ENCODE results near the gene CD300LG. TPM values are rescaled to one million over a fixed set of nuclear protein-coding genes. Genes with fewer than 3 reads are reported as not detected.

The CD300LG gene
- total RNA-seq, 1 donor from 2014 or later = 1.6 TPM

GRCh38 chr17:43810823-43811222 lies 36.2 kb upstream of the CD300LG start:
- no peaks in the 10 kb centered on the region for H3K9me3 ChIP-seq (ENCODE audit: control insufficient read depth in 3 of 3, low read length in 3 of 3)
- H3K9ac ChIP-seq (ENCODE audit: low read depth in 1 of 3, low read length in 3 of 3) = no peak overlapping the region
- H3K36me3 ChIP-seq (ENCODE audit: control insufficient read depth in 3 of 3, insufficient read depth in 3 of 3, low read length in 3 of 3) = peaks cover 0 to 2% (median 0%) of the 10 kb centered on the region in 3 donors
- H3K4me3 ChIP-seq (ENCODE audit: low read length in 3 of 3) = no peak overlapping the region
- H3K4me1 ChIP-seq (ENCODE audit: control insufficient read depth in 3 of 3, insufficient read depth in 3 of 3, low read length in 3 of 3) = no peaks in the 10 kb centered on the region
- no peak overlapping the region for H3K27ac ChIP-seq (ENCODE audit: low read depth, low read length)
- H3K27me3 ChIP-seq (ENCODE audit: control insufficient read depth in 3 of 3, insufficient read depth in 3 of 3, low read length in 3 of 3) = no peaks in the 10 kb centered on the region

GRCh38 chr17:43812396-43813265 lies 34.3 kb upstream of the CD300LG start:
- Histone ChIP-seq H3K4me1 (ENCODE audit: control insufficient read depth in 3 of 3, insufficient read depth in 3 of 3, low read length in 3 of 3) (no peaks in the 10 kb centered on the region), H3K27me3 (ENCODE audit: control insufficient read depth in 3 of 3, insufficient read depth in 3 of 3, low read length in 3 of 3) (no peaks in the 10 kb centered on the region), H3K4me3 (ENCODE audit: low read length in 3 of 3) (no peak overlapping the region), H3K27ac (ENCODE audit: low read depth, low read length) (no peak overlapping the region), H3K9ac (ENCODE audit: low read depth in 1 of 3, low read length in 3 of 3) (no peak overlapping the region), H3K36me3 (ENCODE audit: control insufficient read depth in 3 of 3, insufficient read depth in 3 of 3, low read length in 3 of 3) (peaks cover 0 to 2% (median 0%) of the 10 kb centered on the region in 3 donors), H3K9me3 (ENCODE audit: control insufficient read depth in 3 of 3, low read length in 3 of 3) (no peaks in the 10 kb centered on the region)

GRCh38 chr17:43813386-43813785 lies 33.6 kb upstream of the CD300LG start:
- Histone ChIP-seq H3K36me3 (ENCODE audit: control insufficient read depth in 3 of 3, insufficient read depth in 3 of 3, low read length in 3 of 3) (peaks cover 0 to 2% (median 0%) of the 10 kb centered on the region in 3 donors), H3K27me3 (ENCODE audit: control insufficient read depth in 3 of 3, insufficient read depth in 3 of 3, low read length in 3 of 3) (no peaks in the 10 kb centered on the region)

GRCh38 chr17:43814026-43814425 lies 33.0 kb upstream of the CD300LG start:
- Histone ChIP-seq H3K4me1 (ENCODE audit: control insufficient read depth in 3 of 3, insufficient read depth in 3 of 3, low read length in 3 of 3) (no peaks in the 10 kb centered on the region), H3K36me3 (ENCODE audit: control insufficient read depth in 3 of 3, insufficient read depth in 3 of 3, low read length in 3 of 3) (peaks cover 0 to 2% (median 0%) of the 10 kb centered on the region in 3 donors), H3K9me3 (ENCODE audit: control insufficient read depth in 3 of 3, low read length in 3 of 3) (no peaks in the 10 kb centered on the region), H3K4me3 (ENCODE audit: low read length in 3 of 3) (no peak overlapping the region), H3K27ac (ENCODE audit: low read depth, low read length) (no peak overlapping the region), H3K9ac (ENCODE audit: low read depth in 1 of 3, low read length in 3 of 3) (no peak overlapping the region), H3K27me3 (ENCODE audit: control insufficient read depth in 3 of 3, insufficient read depth in 3 of 3, low read length in 3 of 3) (no peaks in the 10 kb centered on the region)

More at GRCh38 chr17:43813386-43813785, 33.6 kb upstream of the CD300LG start:
- no peak overlapping the region for H3K27ac ChIP-seq (ENCODE audit: low read depth, low read length)
- no peak overlapping the region for H3K9ac ChIP-seq (ENCODE audit: low read depth in 1 of 3, low read length in 3 of 3)
- H3K9me3 ChIP-seq (ENCODE audit: control insufficient read depth in 3 of 3, low read length in 3 of 3) = no peaks in the 10 kb centered on the region
- no peak overlapping the region for H3K4me3 ChIP-seq (ENCODE audit: low read length in 3 of 3)
- no peaks in the 10 kb centered on the region for H3K4me1 ChIP-seq (ENCODE audit: control insufficient read depth in 3 of 3, insufficient read depth in 3 of 3, low read length in 3 of 3)

DNA sequence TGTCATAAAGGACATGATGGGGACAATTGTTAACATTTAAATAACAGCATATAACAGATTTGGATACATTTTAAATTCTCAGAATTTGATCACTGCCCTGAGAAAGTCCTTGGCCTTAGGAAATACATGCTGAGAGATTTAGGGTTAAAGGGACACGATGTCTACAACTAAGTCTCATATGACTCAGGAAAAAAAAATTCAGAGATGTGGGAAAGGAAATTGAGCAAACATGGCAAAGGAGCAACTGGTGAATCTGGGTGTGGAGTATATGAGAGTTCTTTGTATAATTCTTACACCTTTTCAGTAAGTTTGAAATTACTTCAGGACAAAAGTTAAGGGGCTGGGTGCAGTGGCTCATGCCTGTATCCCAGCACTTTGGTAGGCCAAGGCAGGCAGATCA lies 32.3 kb upstream of the CD300LG start:
- Histone ChIP-seq H3K9me3 (ENCODE audit: control insufficient read depth in 3 of 3, low read length in 3 of 3) (no peaks in the 10 kb centered on the region), H3K27me3 (ENCODE audit: control insufficient read depth in 3 of 3, insufficient read depth in 3 of 3, low read length in 3 of 3) (no peaks in the 10 kb centered on the region), H3K27ac (ENCODE audit: low read depth, low read length) (no peak overlapping the region), H3K4me1 (ENCODE audit: control insufficient read depth in 3 of 3, insufficient read depth in 3 of 3, low read length in 3 of 3) (no peaks in the 10 kb centered on the region), H3K4me3 (ENCODE audit: low read length in 3 of 3) (no peak overlapping the region), H3K36me3 (ENCODE audit: control insufficient read depth in 3 of 3, insufficient read depth in 3 of 3, low read length in 3 of 3) (peaks cover 0 to 2% (median 0%) of the 10 kb centered on the region in 3 donors), H3K9ac (ENCODE audit: low read depth in 1 of 3, low read length in 3 of 3) (no peak overlapping the region)

DNA sequence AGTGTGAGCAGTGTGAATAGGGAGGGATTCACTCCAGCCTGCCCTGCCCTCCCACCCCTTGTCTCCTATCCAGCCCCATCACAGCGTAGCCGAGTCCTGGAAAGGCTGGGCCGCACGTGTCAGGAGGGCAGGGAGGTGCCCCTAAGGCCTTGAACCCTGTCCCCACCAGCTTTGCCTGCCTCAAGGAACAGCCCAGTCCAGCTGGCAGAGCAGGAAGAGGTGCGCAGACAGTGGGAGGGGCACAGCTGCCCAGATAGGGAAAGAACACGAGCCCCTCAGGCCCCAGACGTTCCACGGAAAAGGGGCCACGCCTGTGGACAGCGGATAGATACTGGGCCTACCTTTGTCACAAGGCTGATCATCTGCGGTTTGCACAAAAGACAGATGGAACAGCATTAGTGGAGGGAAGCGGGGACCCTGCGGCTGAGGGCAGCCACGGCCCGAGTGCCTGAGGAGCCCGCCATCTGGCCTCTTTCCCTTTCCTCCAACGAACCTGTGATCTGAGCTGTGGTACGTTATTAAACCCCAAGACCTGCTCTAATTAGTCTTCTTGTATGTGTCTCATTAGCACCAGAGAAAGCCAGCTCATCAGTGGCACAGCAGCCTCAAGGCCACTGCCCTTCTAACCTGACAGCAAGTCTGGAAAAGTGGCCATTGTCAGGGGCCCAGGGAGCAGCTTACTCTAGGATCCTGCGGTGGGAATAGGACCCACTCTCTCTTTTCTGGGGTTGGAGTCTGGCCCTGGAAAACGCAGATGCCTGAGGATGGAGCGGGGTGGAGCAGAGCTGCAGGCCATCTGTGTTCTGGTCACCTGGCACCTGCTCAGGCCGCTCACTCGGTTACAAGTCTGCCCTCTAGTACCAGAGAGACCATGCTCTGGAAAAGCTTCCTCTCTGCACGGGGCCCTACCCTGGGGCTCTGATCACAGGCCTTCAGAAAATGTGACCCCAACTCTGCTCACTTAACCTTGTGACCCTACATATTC lies 30.3 kb upstream of the CD300LG start:
- H3K4me3 ChIP-seq (ENCODE audit: low read length in 3 of 3) = no peak overlapping the region
- H3K27ac ChIP-seq (ENCODE audit: low read depth, low read length) = no peak overlapping the region
- no peaks in the 10 kb centered on the region for H3K27me3 ChIP-seq (ENCODE audit: control insufficient read depth in 3 of 3, insufficient read depth in 3 of 3, low read length in 3 of 3)
- peaks cover 0 to 3% (median 0%) of the 10 kb centered on the region in 3 donors for H3K36me3 ChIP-seq (ENCODE audit: control insufficient read depth in 3 of 3, insufficient read depth in 3 of 3, low read length in 3 of 3)
- H3K4me1 ChIP-seq (ENCODE audit: control insufficient read depth in 3 of 3, insufficient read depth in 3 of 3, low read length in 3 of 3) = no peaks in the 10 kb centered on the region
- no peaks in the 10 kb centered on the region for H3K9me3 ChIP-seq (ENCODE audit: control insufficient read depth in 3 of 3, low read length in 3 of 3)
- H3K9ac ChIP-seq (ENCODE audit: low read depth in 1 of 3, low read length in 3 of 3) = no peak overlapping the region

DNA sequence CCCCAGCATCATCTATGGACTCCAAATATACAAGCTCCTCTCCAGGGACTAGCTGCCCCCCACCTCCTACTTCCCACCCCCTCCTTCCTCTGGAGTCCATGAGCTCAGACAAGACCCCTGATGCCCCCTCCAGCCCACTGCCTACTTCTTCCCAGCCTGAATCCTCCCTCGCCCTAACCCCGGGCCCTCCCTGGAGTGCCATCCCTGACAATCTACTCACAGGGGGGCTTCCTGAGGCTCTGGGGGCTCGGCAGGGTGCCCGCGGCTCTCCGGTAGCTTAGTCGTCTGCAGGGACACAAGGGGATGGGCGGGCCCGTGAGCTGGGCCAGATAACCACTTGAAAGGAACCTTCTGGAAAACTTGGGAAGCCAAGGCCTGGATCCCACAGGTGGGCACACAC lies 29.1 kb upstream of the CD300LG start:
- H3K36me3 ChIP-seq (ENCODE audit: control insufficient read depth in 3 of 3, insufficient read depth in 3 of 3, low read length in 3 of 3) = peaks cover 0 to 3% (median 0%) of the 10 kb centered on the region in 3 donors
- no peaks in the 10 kb centered on the region for H3K27me3 ChIP-seq (ENCODE audit: control insufficient read depth in 3 of 3, insufficient read depth in 3 of 3, low read length in 3 of 3)
- H3K9me3 ChIP-seq (ENCODE audit: control insufficient read depth in 3 of 3, low read length in 3 of 3) = no peaks in the 10 kb centered on the region
- no peaks in the 10 kb centered on the region for H3K4me1 ChIP-seq (ENCODE audit: control insufficient read depth in 3 of 3, insufficient read depth in 3 of 3, low read length in 3 of 3)
- H3K27ac ChIP-seq (ENCODE audit: low read depth, low read length) = no peak overlapping the region
- no peak overlapping the region for H3K9ac ChIP-seq (ENCODE audit: low read depth in 1 of 3, low read length in 3 of 3)
- no peak overlapping the region for H3K4me3 ChIP-seq (ENCODE audit: low read length in 3 of 3)

- no peaks in the 10 kb centered on the region for H3K9me3 ChIP-seq (ENCODE audit: control insufficient read depth in 3 of 3, low read length in 3 of 3)
- no peak overlapping the region for H3K9ac ChIP-seq (ENCODE audit: low read depth in 1 of 3, low read length in 3 of 3)
- H3K27ac ChIP-seq (ENCODE audit: low read depth, low read length) = no peak overlapping the region
- H3K4me1 ChIP-seq (ENCODE audit: control insufficient read depth in 3 of 3, insufficient read depth in 3 of 3, low read length in 3 of 3) = no peaks in the 10 kb centered on the region
- no peak overlapping the region for H3K4me3 ChIP-seq (ENCODE audit: low read length in 3 of 3)
- no peaks in the 10 kb centered on the region for H3K27me3 ChIP-seq (ENCODE audit: control insufficient read depth in 3 of 3, insufficient read depth in 3 of 3, low read length in 3 of 3)
- H3K36me3 ChIP-seq (ENCODE audit: control insufficient read depth in 3 of 3, insufficient read depth in 3 of 3, low read length in 3 of 3) = peaks cover 0 to 2% (median 0%) of the 10 kb centered on the region in 3 donors
Observed at GRCh38 chr17:43818966-43819365, 28.0 kb upstream of the CD300LG start.

GRCh38 chr17:43820759-43821158 lies 26.2 kb upstream of the CD300LG start:
- no peak overlapping the region for H3K4me3 ChIP-seq (ENCODE audit: low read length in 3 of 3)
- no peaks in the 10 kb centered on the region for H3K27me3 ChIP-seq (ENCODE audit: control insufficient read depth in 3 of 3, insufficient read depth in 3 of 3, low read length in 3 of 3)
- H3K9ac ChIP-seq (ENCODE audit: low read depth in 1 of 3, low read length in 3 of 3) = no peak overlapping the region
- H3K36me3 ChIP-seq (ENCODE audit: control insufficient read depth in 3 of 3, insufficient read depth in 3 of 3, low read length in 3 of 3) = peaks cover 0 to 3% (median 0%) of the 10 kb centered on the region in 3 donors
- H3K4me1 ChIP-seq (ENCODE audit: control insufficient read depth in 3 of 3, insufficient read depth in 3 of 3, low read length in 3 of 3) = no peaks in the 10 kb centered on the region
- no peak overlapping the region for H3K27ac ChIP-seq (ENCODE audit: low read depth, low read length)
- no peaks in the 10 kb centered on the region for H3K9me3 ChIP-seq (ENCODE audit: control insufficient read depth in 3 of 3, low read length in 3 of 3)

Measured in skeletal muscle tissue (tissue), 4 donors.